Lower leg skin (tissue), 4 donors: ENCODE measurements around the gene CLIC4. TPM values are rescaled to one million over a fixed set of nuclear protein-coding genes. Genes with fewer than 3 reads are reported as not detected.
"Not testable (repeated sequence)": the region's sequence is repeated elsewhere in the genome, so short reads cannot be mapped to it uniquely, and the experiment has no call there.

ENCODE experiments used
- DNase-seq, 2 donors: peaks; one replicate each; pipeline ENCODE4 v3.0.0-alpha.2; 2019; ENCODE audit warnings: low spot score in 2 of 2
- H3K4me3 ChIP-seq: fragments of 200-600 bp; sonication (generic); 2 replicates; pipeline ENCODE4 v1.5.1; 2017; ENCODE audit warnings: mild to moderate bottlenecking, low read depth; ENCODE audit not compliant: poor library complexity, severe bottlenecking
- CTCF ChIP-seq, 3 donors: fragments of 450-650 bp; IDR thresholded peaks; one replicate each; pipeline ENCODE4 v1.5.1; 2016; ENCODE audit warnings: antibody characterized with exemption in 3 of 3, mild to moderate bottlenecking in 3 of 3, moderate library complexity in 2 of 3
- POLR2A ChIP-seq, 2 donors: fragments of 450-650 bp; IDR thresholded peaks; one replicate each; pipeline ENCODE4 v1.6.1; 2016 to 2017; ENCODE audit warnings: antibody characterized with exemption in 2 of 2, mild to moderate bottlenecking in 1 of 2, moderate library complexity in 1 of 2
- WGBS, 2 donors: methylation state at CpG; one replicate each; pipeline ENCODE4 v1.1.5; 2018; 5-methylcytosine and 5-hydroxymethylcytosine counted together
- intact Hi-C: fragments of 100-400 bp; cut with DNase I; formaldehyde crosslinking; loops from one replicate; pipeline ENCODE4 v1.15.0; 2023; ENCODE audit warnings: low total_unique reads
- total RNA-seq, 4 donors: library from RNA; depleted of rRNA; stranded (reverse); fragments of >200 nt; gene quantifications; one replicate each; pipeline ENCODE4 v1.1.0, GENCODE V29; 2016

The CLIC4 gene
- total RNA-seq, 4 donors from 2014 or later: 32.0 to 97.3 (median 60.7) TPM

GRCh38 chr1:24803987-24804530 lies 58.8 kb downstream of the CLIC4 start:
- DNase-seq: no peak
- no peak for TF ChIP-seq POLR2A (IDR thresholded peaks at IDR 0.05)
- TF ChIP-seq CTCF (IDR thresholded peaks at IDR 0.05): no peak
- intact Hi-C loops: no loop called here
- H3K4me3 ChIP-seq: no peak overlapping the region

DNA sequence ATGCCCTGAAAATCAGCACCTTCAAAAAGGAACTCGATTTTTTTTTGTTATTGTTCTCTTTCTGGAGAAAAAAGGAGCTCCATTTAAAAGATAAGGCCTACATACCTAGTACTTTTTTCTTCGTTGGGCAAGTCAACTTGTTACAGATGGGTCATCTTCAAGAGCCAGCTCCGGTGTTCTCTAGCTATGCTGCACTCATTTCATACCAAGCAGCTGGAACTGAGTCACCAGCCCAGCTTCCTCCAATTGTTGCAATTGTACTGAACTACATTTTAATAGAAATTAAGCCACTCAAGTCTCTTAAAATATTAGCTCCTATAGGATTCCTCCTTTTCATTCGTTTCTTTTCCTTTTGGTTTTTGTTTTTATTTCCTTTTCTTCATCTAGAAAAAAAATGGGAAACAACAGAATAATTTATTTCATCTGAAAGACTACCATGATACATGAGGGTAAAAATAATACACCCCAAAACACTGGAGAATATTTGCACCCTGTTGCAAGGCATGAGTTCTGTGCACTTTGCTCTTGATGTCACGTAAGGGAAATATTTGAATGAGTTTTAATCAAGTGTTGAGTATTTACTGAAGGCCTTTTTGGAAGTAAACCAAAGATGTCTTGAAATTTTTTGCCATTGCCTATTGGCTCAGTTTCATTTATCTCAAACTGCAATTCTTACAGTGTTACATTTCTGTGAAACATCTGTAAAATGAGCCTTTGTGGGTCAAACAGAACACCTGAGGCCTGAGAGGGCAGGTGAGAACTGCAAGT lies 60.5 kb downstream of the CLIC4 start:
- WGBS, 2 donors: 63 to 67% methylated on average over 5 of the region's 5 CpGs
- DNase-seq: peak in 1 of 2 donors; percentile 27
- intact Hi-C loops: no loop called here
- TF ChIP-seq CTCF (IDR thresholded peaks at IDR 0.05) (no peak), POLR2A (IDR thresholded peaks at IDR 0.05) (no peak)
- no peak overlapping the region for H3K4me3 ChIP-seq

GRCh38 chr1:24806588-24806987 lies 61.3 kb downstream of the CLIC4 start:
- H3K4me3 ChIP-seq: no peak overlapping the region
- intact Hi-C loops: no loop called here
- WGBS, 2 donors: 62 to 74% methylated on average over 2 of the region's 2 CpGs
- no peak for TF ChIP-seq POLR2A (IDR thresholded peaks at IDR 0.05)
- TF ChIP-seq CTCF (IDR thresholded peaks at IDR 0.05): no peak
- no peak for DNase-seq

- DNase-seq, intact Hi-C loops, H3K4me3 ChIP-seq: not testable (repeated sequence)
- WGBS, 2 donors: 93 to 97% methylated on average over 3 of the region's 3 CpGs
Measured at GRCh38 chr1:24811494-24811893, 66.2 kb downstream of the CLIC4 start.

- 100% methylated on average over 1 of the region's 1 CpG for whole genome bisulfite sequencing, 2 donors
- H3K4me3 ChIP-seq, DNase-seq, intact Hi-C loops: not testable (repeated sequence)
Measured at GRCh38 chr1:24820221-24820620, 75.0 kb downstream of the CLIC4 start.

GRCh38 chr1:24822887-24823286 lies 77.6 kb downstream of the CLIC4 start:
- intact Hi-C loops: no loop called here
- TF ChIP-seq CTCF (IDR thresholded peaks at IDR 0.05): no peak
- TF ChIP-seq POLR2A (IDR thresholded peaks at IDR 0.05): no peak
- no peak overlapping the region for H3K4me3 ChIP-seq
- no peak for DNase-seq

DNA sequence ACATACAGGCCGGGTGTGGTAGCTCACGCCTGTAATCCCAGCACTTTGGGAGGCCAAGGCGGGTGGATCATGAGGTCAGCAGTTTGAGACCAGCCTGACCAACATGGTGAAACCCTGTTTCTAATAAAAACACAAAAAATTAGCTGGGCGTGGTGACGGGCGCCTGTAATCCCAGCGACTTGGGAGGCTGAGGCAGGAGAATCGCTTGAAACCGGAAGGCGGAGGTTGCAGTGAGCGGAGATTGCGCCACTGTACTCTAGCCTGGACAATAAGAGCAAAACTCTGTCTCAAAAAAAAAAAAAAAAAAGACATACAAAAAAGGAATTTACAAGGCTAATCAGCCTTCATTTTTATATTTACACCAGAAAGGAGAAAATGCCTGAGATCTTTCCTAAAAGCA lies 78.2 kb downstream of the CLIC4 start:
- DNase-seq, H3K4me3 ChIP-seq, intact Hi-C loops: not testable (repeated sequence)
- 93 to 95% methylated on average over 12 of the region's 12 CpGs for WGBS, 2 donors
